Muscle layer of colon (tissue), 2 donors: ENCODE data around the gene TTLL11.
"Not testable (repeated sequence)": the region's sequence is repeated elsewhere in the genome, so short reads cannot be mapped to it uniquely, and the experiment has no call there.

ENCODE experiments used
- H3K27ac ChIP-seq: one replicate; pipeline ENCODE4 v1.7.0; 2013; ENCODE audit warnings: low read depth, mild to moderate bottlenecking, low read length, moderate library complexity
- H3K27me3 ChIP-seq, 2 donors: one replicate each; pipeline ENCODE4 v1.7.0; 2013; ENCODE audit warnings: low read length in 2 of 2, mild to moderate bottlenecking in 2 of 2; ENCODE audit not compliant: insufficient read depth in 2 of 2, control insufficient read depth in 1 of 2
- H3K36me3 ChIP-seq: one replicate; pipeline ENCODE4 v1.7.0; 2013; ENCODE audit warnings: mild to moderate bottlenecking, low read length; ENCODE audit not compliant: insufficient read depth
- H3K4me1 ChIP-seq: one replicate; pipeline ENCODE4 v1.7.0; 2013; ENCODE audit warnings: mild to moderate bottlenecking, low read length; ENCODE audit not compliant: insufficient read depth
- H3K4me3 ChIP-seq, 2 donors: one replicate each; pipeline ENCODE4 v1.7.0; 2013; ENCODE audit warnings: low read length in 2 of 2, low read depth in 1 of 2, mild to moderate bottlenecking in 1 of 2, moderate library complexity in 1 of 2
- H3K9ac ChIP-seq: one replicate; pipeline ENCODE4 v1.7.0; 2013; ENCODE audit warnings: low read length
- H3K9me3 ChIP-seq: one replicate; pipeline ENCODE4 v1.7.0; 2013; ENCODE audit warnings: mild to moderate bottlenecking, low read length
- donor health status: abdominal sarcoma.
- donor health status: Adenocarcinoma of cecum.

TTLL11 gene

GRCh38 chr9:121801579-121801978 lies 291.5 kb downstream of the TTLL11 start:
- H3K36me3 ChIP-seq: no peaks in the 10 kb centered on the region
- no peaks in the 10 kb centered on the region for H3K4me1 ChIP-seq
- H3K27ac ChIP-seq: no peak overlapping the region
- H3K27me3 ChIP-seq: no peaks in the 10 kb centered on the region
- H3K4me3 ChIP-seq: no peak overlapping the region
- H3K9me3 ChIP-seq: peaks cover 4% of the 10 kb centered on the region
- H3K9ac ChIP-seq: no peak overlapping the region

- no peak overlapping the region for H3K27ac ChIP-seq
- H3K9me3 ChIP-seq: peaks cover 4% of the 10 kb centered on the region
- no peak overlapping the region for H3K4me3 ChIP-seq
- no peaks in the 10 kb centered on the region for H3K36me3 ChIP-seq
- no peaks in the 10 kb centered on the region for H3K27me3 ChIP-seq
- H3K4me1 ChIP-seq: no peaks in the 10 kb centered on the region
- no peak overlapping the region for H3K9ac ChIP-seq
Observed at GRCh38 chr9:121800376-121800775, 292.7 kb downstream of the TTLL11 start.

- Histone ChIP-seq H3K4me3 (no peak overlapping the region), H3K9ac (no peak overlapping the region), H3K36me3 (no peaks in the 10 kb centered on the region), H3K9me3 (no peaks in the 10 kb centered on the region), H3K4me1 (no peaks in the 10 kb centered on the region), H3K27ac (no peak overlapping the region), H3K27me3 (no peaks in the 10 kb centered on the region)
Observed at GRCh38 chr9:121798941-121799340, 294.2 kb downstream of the TTLL11 start.

- Histone ChIP-seq H3K9ac (no peak overlapping the region), H3K4me3 (no peak overlapping the region), H3K9me3 (no peaks in the 10 kb centered on the region), H3K4me1 (no peaks in the 10 kb centered on the region), H3K27ac (no peak overlapping the region), H3K27me3 (no peaks in the 10 kb centered on the region), H3K36me3 (no peaks in the 10 kb centered on the region)
Observed at GRCh38 chr9:121797081-121797480, 296.0 kb downstream of the TTLL11 start.

- H3K36me3 ChIP-seq, H3K4me1 ChIP-seq, H3K9ac ChIP-seq, H3K9me3 ChIP-seq, H3K4me3 ChIP-seq, H3K27ac ChIP-seq, H3K27me3 ChIP-seq: not testable (repeated sequence)
Observed at GRCh38 chr9:121794334-121794733, 298.8 kb downstream of the TTLL11 start.

- not testable (repeated sequence) for H3K36me3 ChIP-seq, H3K9me3 ChIP-seq, H3K27me3 ChIP-seq, H3K4me1 ChIP-seq, H3K27ac ChIP-seq, H3K4me3 ChIP-seq, H3K9ac ChIP-seq
Observed at GRCh38 chr9:121792476-121792875, 300.6 kb downstream of the TTLL11 start.

GRCh38 chr9:121790841-121791240 lies 302.3 kb downstream of the TTLL11 start:
- H3K9ac ChIP-seq: no peak overlapping the region
- H3K4me3 ChIP-seq: no peak overlapping the region
- no peaks in the 10 kb centered on the region for H3K9me3 ChIP-seq
- H3K27ac ChIP-seq: no peak overlapping the region
- no peaks in the 10 kb centered on the region for H3K27me3 ChIP-seq
- no peaks in the 10 kb centered on the region for H3K4me1 ChIP-seq
- H3K36me3 ChIP-seq: no peaks in the 10 kb centered on the region

GRCh38 chr9:121788686-121789366 lies 304.3 kb downstream of the TTLL11 start:
- Histone ChIP-seq H3K36me3 (peaks cover 9% of the 10 kb centered on the region), H3K27me3 (no peaks in the 10 kb centered on the region), H3K27ac (no peak overlapping the region), H3K4me1 (no peaks in the 10 kb centered on the region), H3K9ac (no peak overlapping the region), H3K9me3 (no peaks in the 10 kb centered on the region), H3K4me3 (no peak overlapping the region)

- no peaks in the 10 kb centered on the region for H3K27me3 ChIP-seq
- H3K9ac ChIP-seq: no peak overlapping the region
- no peaks in the 10 kb centered on the region for H3K9me3 ChIP-seq
- no peak overlapping the region for H3K27ac ChIP-seq
- no peaks in the 10 kb centered on the region for H3K4me1 ChIP-seq
- no peak overlapping the region for H3K4me3 ChIP-seq
- H3K36me3 ChIP-seq: peaks cover 27% of the 10 kb centered on the region
Observed at GRCh38 chr9:121786998-121787422, 306.1 kb downstream of the TTLL11 start.

- Histone ChIP-seq H3K27ac (no peak overlapping the region), H3K4me1 (no peaks in the 10 kb centered on the region), H3K4me3 (no peak overlapping the region), H3K9ac (no peak overlapping the region), H3K9me3 (no peaks in the 10 kb centered on the region), H3K36me3 (peaks cover 31% of the 10 kb centered on the region), H3K27me3 (no peaks in the 10 kb centered on the region)
Observed at GRCh38 chr9:121786543-121786948, 306.6 kb downstream of the TTLL11 start.

- H3K4me3 ChIP-seq: no peak overlapping the region
- no peaks in the 10 kb centered on the region for H3K9me3 ChIP-seq
- no peaks in the 10 kb centered on the region for H3K27me3 ChIP-seq
- peaks cover 38% of the 10 kb centered on the region for H3K36me3 ChIP-seq
- no peak overlapping the region for H3K9ac ChIP-seq
- no peak overlapping the region for H3K27ac ChIP-seq
- no peaks in the 10 kb centered on the region for H3K4me1 ChIP-seq
Observed at GRCh38 chr9:121785673-121786542, 307.2 kb downstream of the TTLL11 start.
